HepG2 (cell line): ENCODE results near the gene ZNF771. TPM values are rescaled to one million over a fixed set of nuclear protein-coding genes. Genes with fewer than 3 reads are reported as not detected.
A peak's percentile ranks its signal among the peaks of the same experiment; 100 is the strongest.

ENCODE experiments used
- ARHGAP35 ChIP-seq: sonication (generic); formaldehyde crosslinking; IDR thresholded peaks from 2 replicates; pipeline ENCODE4 v1.9.0; 2022; ENCODE audit warnings: mild to moderate bottlenecking, inconsistent platforms, moderate library complexity, missing genetic modification reagents, borderline replicate concordance
- BCLAF1 ChIP-seq: fragments of 450-650 bp; IDR thresholded peaks from 2 replicates; pipeline ENCODE4 v1.6.1; 2017; ENCODE audit warnings: mild to moderate bottlenecking
- KIAA2018 ChIP-seq: sonication (generic); formaldehyde crosslinking; IDR thresholded peaks from 2 replicates; pipeline ENCODE4 v1.5.0; 2020; ENCODE audit warnings: mild to moderate bottlenecking, missing genetic modification reagents, borderline replicate concordance
- NFAT5 ChIP-seq: sonication (generic); formaldehyde crosslinking; IDR thresholded peaks from 2 replicates; pipeline ENCODE4 v1.4.0; 2020; ENCODE audit warnings: missing genetic modification reagents
- REPIN1 ChIP-seq: sonication (generic); formaldehyde crosslinking; IDR thresholded peaks from 2 replicates; pipeline ENCODE4 v1.8.0; 2022; ENCODE audit warnings: missing genetic modification reagents, low read depth, mild to moderate bottlenecking, borderline replicate concordance
- ZNF232 ChIP-seq: sonication (generic); formaldehyde crosslinking; IDR thresholded peaks from 2 replicates; pipeline ENCODE4 v1.4.0; 2020; ENCODE audit warnings: missing genetic modification reagents, borderline replicate concordance
- ZNF260 ChIP-seq: sonication (generic); formaldehyde crosslinking; IDR thresholded peaks from 2 replicates; pipeline ENCODE4 v1.4.0; 2020; ENCODE audit warnings: missing genetic modification reagents, low read depth, mild to moderate bottlenecking, borderline replicate concordance
- polyA plus RNA-seq, 8 experiments: library from polyadenylated mRNA; depleted of rRNA in 3 of 8; stranded (reverse) in 7 of 8; unstranded in 1 of 8; fragments of >200 nt; fragmentation: Illumina TruSeq in 4 of 8; extraction: Trizol in 4 of 8; gene quantifications; 2 replicates each; pipeline versions ENCODE4 v1.2.1 to v1.2.3, GENCODE V29; 2011 to 2016; ENCODE audit warnings: low read depth in 4 of 8, missing spikeins in 1 of 8, mixed read lengths in 1 of 8; ENCODE audit not compliant: insufficient read depth in 1 of 8
- total RNA-seq, 5 experiments: library from RNA; depleted of rRNA; stranded (reverse); fragments of >200 nt; fragmentation: Illumina TruSeq; extraction: Trizol; gene quantifications; 2 replicates each; pipeline ENCODE4 v1.2.3, GENCODE V29; 2016; ENCODE audit warnings: low read depth in 1 of 5

ZNF771 gene
- total and polyA plus RNA-seq, 2 of the 13 experiments (the other 11 are each of a cell fraction or from before 2014, with no cell fraction given) = 5.0 to 11.8 TPM

DNA sequence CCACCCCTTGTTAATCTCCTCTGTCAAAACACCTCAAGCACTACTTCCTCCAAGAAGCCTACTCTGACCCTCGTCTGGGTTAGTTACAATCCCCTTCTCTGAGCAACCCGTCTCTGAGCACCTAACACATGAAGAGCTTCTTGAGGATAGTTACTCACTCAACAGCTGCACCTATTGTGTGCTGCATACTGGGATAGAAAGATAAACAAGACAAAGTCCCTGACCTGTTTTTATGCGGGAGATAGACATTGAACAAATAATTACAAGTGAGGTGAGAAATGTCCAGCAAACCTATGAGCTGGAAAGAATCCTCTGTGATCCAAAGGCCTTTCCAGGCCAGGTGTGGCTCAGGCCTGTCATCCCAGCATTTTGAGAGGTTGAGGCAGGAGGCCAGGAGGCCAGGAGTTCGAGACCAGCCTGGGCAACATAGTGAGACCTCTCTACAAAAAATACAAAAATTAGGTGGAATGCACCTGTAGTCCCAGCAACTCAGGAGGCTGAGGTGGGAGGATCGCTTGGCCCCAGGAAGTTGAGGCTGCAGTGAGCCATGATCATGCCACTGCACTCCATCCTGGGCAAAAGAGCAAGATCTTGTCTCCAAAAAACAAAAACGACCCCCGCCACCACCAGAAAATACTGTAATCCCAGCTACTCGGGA, 5.5 kb upstream of the ZNF771 start (continued):
- no peak for TF ChIP-seq NFAT5
- TF ChIP-seq BCLAF1 = no peak
- no peak for TF ChIP-seq KIAA2018 (CRISPR knock-in tag)
- no peak for TF ChIP-seq ARHGAP35
- TF ChIP-seq ZNF232 (CRISPR knock-in tag) = no peak; the same call in 1 of the 2 replicates
- no peak for TF ChIP-seq ZNF260 (CRISPR knock-in tag)
- TF ChIP-seq REPIN1 = peak; percentile 24; the same call in 1 of the 2 replicates
